ENCODE data around the gene MTMR12.
"Not testable (repeated sequence)": the region's sequence is repeated elsewhere in the genome, so short reads cannot be mapped to it uniquely, and the experiment has no call there.

The MTMR12 gene

GRCh38 chr5:32295966-32296772 is 16.6 kb downstream of the MTMR12 start:
- not testable (repeated sequence) for DNase-seq

GRCh38 chr5:32291591-32291990 is 21.1 kb downstream of the MTMR12 start:
- no peak for DNase-seq

- DNase-seq: no peak
These were observed 21.8 kb downstream of the MTMR12 start for GRCh38 chr5:32290922-32291321.

- not testable (repeated sequence) for DNase-seq
These were observed 22.2 kb downstream of the MTMR12 start for GRCh38 chr5:32290501-32290900.

- not testable (repeated sequence) for DNase-seq
These were observed 22.8 kb downstream of the MTMR12 start for GRCh38 chr5:32289986-32290385.

- DNase-seq: not testable (repeated sequence)
These were observed 24.6 kb downstream of the MTMR12 start for GRCh38 chr5:32288135-32288534.

GRCh38 chr5:32287525-32287924 is 25.2 kb downstream of the MTMR12 start:
- not testable (repeated sequence) for DNase-seq

GRCh38 chr5:32285510-32286138 is 27.1 kb downstream of the MTMR12 start:
- no peak for DNase-seq

- no peak for DNase-seq
These were observed 29.0 kb downstream of the MTMR12 start for GRCh38 chr5:32283539-32284377.

GRCh38 chr5:32283061-32283460 is 29.7 kb downstream of the MTMR12 start:
- DNase-seq: no peak

GRCh38 chr5:32282633-32283032 is 30.1 kb downstream of the MTMR12 start:
- DNase-seq: no peak

- not testable (repeated sequence) for DNase-seq
These were observed 31.2 kb downstream of the MTMR12 start for GRCh38 chr5:32281378-32282133.

- DNase-seq: no peak
These were observed 32.1 kb downstream of the MTMR12 start for GRCh38 chr5:32280656-32281081.

GRCh38 chr5:32279786-32280185 is 33.0 kb downstream of the MTMR12 start:
- DNase-seq: no peak

- DNase-seq: no peak
These were observed 33.5 kb downstream of the MTMR12 start for GRCh38 chr5:32279223-32279622.

- no peak for DNase-seq
These were observed 34.3 kb downstream of the MTMR12 start for GRCh38 chr5:32278406-32278805.

GRCh38 chr5:32277798-32278197 is 34.9 kb downstream of the MTMR12 start:
- DNase-seq: no peak

- DNase-seq: peak in 1 of 3 experiments; percentile 60
These were observed 36.4 kb downstream of the MTMR12 start for GRCh38 chr5:32276173-32276853.

GRCh38 chr5:32275396-32275741 is 37.4 kb downstream of the MTMR12 start:
- DNase-seq: no peak

- DNase-seq: no peak
These were observed 38.0 kb downstream of the MTMR12 start for GRCh38 chr5:32274548-32275395.

GRCh38 chr5:32273821-32274220 is 38.9 kb downstream of the MTMR12 start:
- no peak for DNase-seq
